ENCODE data around the gene RIPOR2.

DNA sequence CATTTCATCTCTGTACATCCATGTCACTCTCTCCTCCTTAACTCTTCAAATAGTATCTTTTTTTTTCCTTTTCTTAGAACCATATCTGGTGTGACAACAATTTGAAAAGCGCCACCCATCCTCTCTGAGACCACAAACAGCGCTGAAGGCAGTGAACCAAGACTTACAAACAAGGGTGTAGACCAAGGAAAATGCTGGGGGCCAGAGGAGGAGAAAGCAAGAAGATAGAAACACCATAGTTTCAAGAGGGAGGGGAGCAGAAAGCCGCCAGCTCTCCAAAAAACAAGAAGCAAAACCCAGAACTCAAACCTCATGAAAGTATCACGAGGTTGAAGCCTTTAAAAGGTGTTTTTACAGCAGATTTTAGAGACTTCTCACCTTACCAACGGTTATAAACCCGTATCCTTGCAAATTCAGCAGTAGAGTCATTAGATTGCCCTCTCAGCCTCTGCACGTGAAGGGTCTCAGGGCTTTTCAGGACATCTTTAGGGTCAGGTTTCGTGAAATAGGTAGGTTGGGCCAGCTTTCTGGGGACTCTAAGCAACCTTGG is 13.3 kb upstream of the RIPOR2 start:
- TF ChIP-seq, protein P1, sequence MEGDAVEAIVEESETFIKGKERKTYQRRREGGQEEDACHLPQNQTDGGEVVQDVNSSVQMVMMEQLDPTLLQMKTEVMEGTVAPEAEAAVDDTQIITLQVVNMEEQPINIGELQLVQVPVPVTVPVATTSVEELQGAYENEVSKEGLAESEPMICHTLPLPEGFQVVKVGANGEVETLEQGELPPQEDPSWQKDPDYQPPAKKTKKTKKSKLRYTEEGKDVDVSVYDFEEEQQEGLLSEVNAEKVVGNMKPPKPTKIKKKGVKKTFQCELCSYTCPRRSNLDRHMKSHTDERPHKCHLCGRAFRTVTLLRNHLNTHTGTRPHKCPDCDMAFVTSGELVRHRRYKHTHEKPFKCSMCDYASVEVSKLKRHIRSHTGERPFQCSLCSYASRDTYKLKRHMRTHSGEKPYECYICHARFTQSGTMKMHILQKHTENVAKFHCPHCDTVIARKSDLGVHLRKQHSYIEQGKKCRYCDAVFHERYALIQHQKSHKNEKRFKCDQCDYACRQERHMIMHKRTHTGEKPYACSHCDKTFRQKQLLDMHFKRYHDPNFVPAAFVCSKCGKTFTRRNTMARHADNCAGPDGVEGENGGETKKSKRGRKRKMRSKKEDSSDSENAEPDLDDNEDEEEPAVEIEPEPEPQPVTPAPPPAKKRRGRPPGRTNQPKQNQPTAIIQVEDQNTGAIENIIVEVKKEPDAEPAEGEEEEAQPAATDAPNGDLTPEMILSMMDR (IDR thresholded peaks at IDR 0.05; ENCODE audit: low read depth, low read length, missing input control) = no peak
- TF ChIP-seq GABPA (IDR thresholded peaks at IDR 0.05 in 1 of 2, conservative IDR thresholded peaks at IDR 0.05 in 1 of 2) (no peak), RAD21 (IDR thresholded peaks at IDR 0.05) (no peak), HNF4G (IDR thresholded peaks at IDR 0.05) (no peak), TAF1 (conservative IDR thresholded peaks at IDR 0.05) (no peak), FOXA1 (IDR thresholded peaks at IDR 0.05) (no peak), YY1 (IDR thresholded peaks at IDR 0.05) (no peak), JUND (IDR thresholded peaks at IDR 0.05) (no peak), SP1 (IDR thresholded peaks at IDR 0.05) (no peak), EGR1 (IDR thresholded peaks at IDR 0.05; ENCODE audit: low read depth in 2 of 2) (no peak), RXRA (IDR thresholded peaks at IDR 0.05) (no peak)
- TF ChIP-seq, protein P2, sequence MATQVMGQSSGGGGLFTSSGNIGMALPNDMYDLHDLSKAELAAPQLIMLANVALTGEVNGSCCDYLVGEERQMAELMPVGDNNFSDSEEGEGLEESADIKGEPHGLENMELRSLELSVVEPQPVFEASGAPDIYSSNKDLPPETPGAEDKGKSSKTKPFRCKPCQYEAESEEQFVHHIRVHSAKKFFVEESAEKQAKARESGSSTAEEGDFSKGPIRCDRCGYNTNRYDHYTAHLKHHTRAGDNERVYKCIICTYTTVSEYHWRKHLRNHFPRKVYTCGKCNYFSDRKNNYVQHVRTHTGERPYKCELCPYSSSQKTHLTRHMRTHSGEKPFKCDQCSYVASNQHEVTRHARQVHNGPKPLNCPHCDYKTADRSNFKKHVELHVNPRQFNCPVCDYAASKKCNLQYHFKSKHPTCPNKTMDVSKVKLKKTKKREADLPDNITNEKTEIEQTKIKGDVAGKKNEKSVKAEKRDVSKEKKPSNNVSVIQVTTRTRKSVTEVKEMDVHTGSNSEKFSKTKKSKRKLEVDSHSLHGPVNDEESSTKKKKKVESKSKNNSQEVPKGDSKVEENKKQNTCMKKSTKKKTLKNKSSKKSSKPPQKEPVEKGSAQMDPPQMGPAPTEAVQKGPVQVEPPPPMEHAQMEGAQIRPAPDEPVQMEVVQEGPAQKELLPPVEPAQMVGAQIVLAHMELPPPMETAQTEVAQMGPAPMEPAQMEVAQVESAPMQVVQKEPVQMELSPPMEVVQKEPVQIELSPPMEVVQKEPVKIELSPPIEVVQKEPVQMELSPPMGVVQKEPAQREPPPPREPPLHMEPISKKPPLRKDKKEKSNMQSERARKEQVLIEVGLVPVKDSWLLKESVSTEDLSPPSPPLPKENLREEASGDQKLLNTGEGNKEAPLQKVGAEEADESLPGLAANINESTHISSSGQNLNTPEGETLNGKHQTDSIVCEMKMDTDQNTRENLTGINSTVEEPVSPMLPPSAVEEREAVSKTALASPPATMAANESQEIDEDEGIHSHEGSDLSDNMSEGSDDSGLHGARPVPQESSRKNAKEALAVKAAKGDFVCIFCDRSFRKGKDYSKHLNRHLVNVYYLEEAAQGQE (IDR thresholded peaks at IDR 0.05) = no peak
- TF ChIP-seq, protein P3, sequence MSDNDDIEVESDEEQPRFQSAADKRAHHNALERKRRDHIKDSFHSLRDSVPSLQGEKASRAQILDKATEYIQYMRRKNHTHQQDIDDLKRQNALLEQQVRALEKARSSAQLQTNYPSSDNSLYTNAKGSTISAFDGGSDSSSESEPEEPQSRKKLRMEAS (IDR thresholded peaks at IDR 0.05) = no peak
- TF ChIP-seq, protein P4, sequence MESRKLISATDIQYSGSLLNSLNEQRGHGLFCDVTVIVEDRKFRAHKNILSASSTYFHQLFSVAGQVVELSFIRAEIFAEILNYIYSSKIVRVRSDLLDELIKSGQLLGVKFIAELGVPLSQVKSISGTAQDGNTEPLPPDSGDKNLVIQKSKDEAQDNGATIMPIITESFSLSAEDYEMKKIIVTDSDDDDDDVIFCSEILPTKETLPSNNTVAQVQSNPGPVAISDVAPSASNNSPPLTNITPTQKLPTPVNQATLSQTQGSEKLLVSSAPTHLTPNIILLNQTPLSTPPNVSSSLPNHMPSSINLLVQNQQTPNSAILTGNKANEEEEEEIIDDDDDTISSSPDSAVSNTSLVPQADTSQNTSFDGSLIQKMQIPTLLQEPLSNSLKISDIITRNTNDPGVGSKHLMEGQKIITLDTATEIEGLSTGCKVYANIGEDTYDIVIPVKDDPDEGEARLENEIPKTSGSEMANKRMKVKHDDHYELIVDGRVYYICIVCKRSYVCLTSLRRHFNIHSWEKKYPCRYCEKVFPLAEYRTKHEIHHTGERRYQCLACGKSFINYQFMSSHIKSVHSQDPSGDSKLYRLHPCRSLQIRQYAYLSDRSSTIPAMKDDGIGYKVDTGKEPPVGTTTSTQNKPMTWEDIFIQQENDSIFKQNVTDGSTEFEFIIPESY (IDR thresholded peaks at IDR 0.05) = no peak

Data from liver (tissue), 3 donors.